AG09319 (cell line): ENCODE measurements around the gene STK32B.

Experiments used
- DNase-seq: peaks from one replicate; pipeline ENCODE4 v3.0.0-alpha.2; 2010; ENCODE audit warnings: low read depth; ENCODE audit errors: extremely low read depth
- TF ChIP-seq, protein P1 (sequence below): IDR thresholded peaks from 2 replicates; pipeline ENCODE4 v1.5.1; 2011; ENCODE audit warnings: low read depth, mild to moderate bottlenecking, inconsistent platforms, low read length, moderate library complexity

STK32B gene

GRCh38 chr4:5386921-5387320 lies 335.6 kb downstream of the STK32B start:
- TF ChIP-seq, protein P1, sequence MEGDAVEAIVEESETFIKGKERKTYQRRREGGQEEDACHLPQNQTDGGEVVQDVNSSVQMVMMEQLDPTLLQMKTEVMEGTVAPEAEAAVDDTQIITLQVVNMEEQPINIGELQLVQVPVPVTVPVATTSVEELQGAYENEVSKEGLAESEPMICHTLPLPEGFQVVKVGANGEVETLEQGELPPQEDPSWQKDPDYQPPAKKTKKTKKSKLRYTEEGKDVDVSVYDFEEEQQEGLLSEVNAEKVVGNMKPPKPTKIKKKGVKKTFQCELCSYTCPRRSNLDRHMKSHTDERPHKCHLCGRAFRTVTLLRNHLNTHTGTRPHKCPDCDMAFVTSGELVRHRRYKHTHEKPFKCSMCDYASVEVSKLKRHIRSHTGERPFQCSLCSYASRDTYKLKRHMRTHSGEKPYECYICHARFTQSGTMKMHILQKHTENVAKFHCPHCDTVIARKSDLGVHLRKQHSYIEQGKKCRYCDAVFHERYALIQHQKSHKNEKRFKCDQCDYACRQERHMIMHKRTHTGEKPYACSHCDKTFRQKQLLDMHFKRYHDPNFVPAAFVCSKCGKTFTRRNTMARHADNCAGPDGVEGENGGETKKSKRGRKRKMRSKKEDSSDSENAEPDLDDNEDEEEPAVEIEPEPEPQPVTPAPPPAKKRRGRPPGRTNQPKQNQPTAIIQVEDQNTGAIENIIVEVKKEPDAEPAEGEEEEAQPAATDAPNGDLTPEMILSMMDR: no peak
- no peak for DNase-seq

- DNase-seq: no peak
- TF ChIP-seq, protein P1: no peak
Measured at GRCh38 chr4:5387457-5387856, 336.2 kb downstream of the STK32B start.

- TF ChIP-seq, protein P1: no peak
- no peak for DNase-seq
Measured at GRCh38 chr4:5389756-5390310, 338.6 kb downstream of the STK32B start.

GRCh38 chr4:5391492-5391891 lies 340.2 kb downstream of the STK32B start:
- TF ChIP-seq, protein P1: no peak
- DNase-seq: no peak

DNA sequence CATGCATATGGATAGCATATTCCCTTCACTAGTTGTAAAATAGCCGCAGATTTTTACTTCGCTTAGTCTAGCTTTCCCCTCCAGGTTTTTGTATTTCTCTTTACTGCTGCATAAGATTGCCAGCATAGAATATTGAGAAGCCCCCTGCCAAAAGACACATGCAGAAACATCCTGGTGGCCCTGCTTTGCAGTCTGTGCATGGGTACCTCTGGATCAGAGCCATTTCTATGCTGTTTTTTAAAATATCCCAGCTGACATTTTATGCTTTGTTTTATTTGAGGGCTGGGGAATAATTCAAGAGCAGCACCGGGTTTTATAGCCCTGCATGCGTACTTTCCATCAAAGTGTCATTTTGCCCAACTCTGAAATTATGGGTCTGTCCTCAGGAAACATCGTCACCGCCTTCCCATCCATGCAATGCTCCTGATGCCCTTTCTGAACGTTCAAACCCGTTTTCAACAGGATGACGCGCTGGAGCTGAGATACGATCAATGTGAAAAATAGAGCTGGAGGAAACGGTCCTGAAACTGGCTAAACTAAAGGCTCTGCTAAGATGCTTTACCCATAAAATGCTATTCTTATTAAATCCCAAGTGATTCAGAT lies 342.7 kb downstream of the STK32B start:
- TF ChIP-seq, protein P1: no peak
- no peak for DNase-seq

GRCh38 chr4:5395781-5396180 lies 344.5 kb downstream of the STK32B start:
- no peak for DNase-seq
- TF ChIP-seq, protein P1: no peak

DNA sequence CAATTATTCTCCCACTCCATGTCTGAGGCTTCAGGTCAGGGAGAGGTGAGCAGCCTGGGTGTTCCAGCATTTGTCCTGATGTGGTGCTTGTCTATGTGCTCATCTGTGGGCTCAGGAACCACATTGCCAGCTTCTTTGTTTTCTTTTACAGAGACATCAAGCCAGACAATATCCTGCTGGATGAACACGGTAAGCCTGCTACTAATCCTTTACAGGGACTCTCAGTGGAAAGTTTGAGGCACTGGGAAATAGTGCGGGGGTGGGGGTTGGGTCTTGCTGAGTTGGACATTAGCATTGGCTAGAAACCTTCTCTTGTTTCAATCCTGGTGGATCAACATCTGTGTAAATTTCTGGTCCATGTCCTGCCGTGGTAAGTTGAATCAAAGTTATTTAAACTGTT lies 346.8 kb downstream of the STK32B start:
- TF ChIP-seq, protein P1: no peak
- DNase-seq: no peak
